HEK293 (cell line): ENCODE results near the gene KPNA4.
A peak's percentile ranks its signal among the peaks of the same experiment; 100 is the strongest.

Source experiments
- GLI4 ChIP-seq: fragments of 450-650 bp; formaldehyde crosslinking; IDR thresholded peaks from 2 replicates; pipeline ENCODE4 v1.5.1; 2016; ENCODE audit warnings: missing biosample characterization, missing genetic modification characterization
- HOXC10 ChIP-seq: sonication (generic); formaldehyde crosslinking; IDR thresholded peaks from 2 replicates; pipeline ENCODE4 v1.8.1; 2023; ENCODE audit warnings: mild to moderate bottlenecking, missing genetic modification reagents
- KLF1 ChIP-seq: fragments of 450-650 bp; formaldehyde crosslinking; IDR thresholded peaks from 2 replicates; pipeline ENCODE4 v1.5.1; 2016; ENCODE audit warnings: missing biosample characterization, missing genetic modification characterization
- MYNN ChIP-seq: fragments of 450-650 bp; formaldehyde crosslinking; IDR thresholded peaks from 2 replicates; pipeline ENCODE4 v1.5.1; 2016; ENCODE audit warnings: missing biosample characterization, missing genetic modification characterization, borderline replicate concordance
- ZNF146 ChIP-seq: fragments of 450-650 bp; formaldehyde crosslinking; IDR thresholded peaks from 2 replicates; pipeline ENCODE4 v1.5.1; 2016; ENCODE audit warnings: missing biosample characterization, missing genetic modification characterization
- ZNF530 ChIP-seq: fragments of 450-650 bp; formaldehyde crosslinking; IDR thresholded peaks from 2 replicates; pipeline ENCODE4 v1.5.1; 2016; ENCODE audit warnings: low read depth, missing biosample characterization, missing genetic modification characterization
- ZNF548 ChIP-seq: fragments of 450-650 bp; formaldehyde crosslinking; IDR thresholded peaks from 2 replicates; pipeline ENCODE4 v1.5.1; 2016; ENCODE audit warnings: missing biosample characterization, missing genetic modification characterization
- ZNF549 ChIP-seq: fragments of 450-650 bp; IDR thresholded peaks from 2 replicates; pipeline ENCODE4 v1.5.1; 2018; ENCODE audit warnings: missing biosample characterization, missing genetic modification characterization, mild to moderate bottlenecking, inconsistent platforms, moderate library complexity
- ZXDB ChIP-seq: fragments of 450-650 bp; formaldehyde crosslinking; IDR thresholded peaks from 2 replicates; pipeline ENCODE4 v1.5.1; 2016; ENCODE audit warnings: missing biosample characterization, missing genetic modification characterization
- TF ChIP-seq, protein P1 (sequence below): fragments of 450-650 bp; formaldehyde crosslinking; IDR thresholded peaks from 2 replicates; pipeline ENCODE4 v1.5.1; 2016; ENCODE audit warnings: missing biosample characterization, missing genetic modification characterization
- TF ChIP-seq, protein P2 (sequence below): fragments of 450-650 bp; formaldehyde crosslinking; IDR thresholded peaks from 2 replicates; pipeline ENCODE4 v1.5.1; 2016; ENCODE audit warnings: missing biosample characterization, missing genetic modification characterization, low read depth

DNA sequence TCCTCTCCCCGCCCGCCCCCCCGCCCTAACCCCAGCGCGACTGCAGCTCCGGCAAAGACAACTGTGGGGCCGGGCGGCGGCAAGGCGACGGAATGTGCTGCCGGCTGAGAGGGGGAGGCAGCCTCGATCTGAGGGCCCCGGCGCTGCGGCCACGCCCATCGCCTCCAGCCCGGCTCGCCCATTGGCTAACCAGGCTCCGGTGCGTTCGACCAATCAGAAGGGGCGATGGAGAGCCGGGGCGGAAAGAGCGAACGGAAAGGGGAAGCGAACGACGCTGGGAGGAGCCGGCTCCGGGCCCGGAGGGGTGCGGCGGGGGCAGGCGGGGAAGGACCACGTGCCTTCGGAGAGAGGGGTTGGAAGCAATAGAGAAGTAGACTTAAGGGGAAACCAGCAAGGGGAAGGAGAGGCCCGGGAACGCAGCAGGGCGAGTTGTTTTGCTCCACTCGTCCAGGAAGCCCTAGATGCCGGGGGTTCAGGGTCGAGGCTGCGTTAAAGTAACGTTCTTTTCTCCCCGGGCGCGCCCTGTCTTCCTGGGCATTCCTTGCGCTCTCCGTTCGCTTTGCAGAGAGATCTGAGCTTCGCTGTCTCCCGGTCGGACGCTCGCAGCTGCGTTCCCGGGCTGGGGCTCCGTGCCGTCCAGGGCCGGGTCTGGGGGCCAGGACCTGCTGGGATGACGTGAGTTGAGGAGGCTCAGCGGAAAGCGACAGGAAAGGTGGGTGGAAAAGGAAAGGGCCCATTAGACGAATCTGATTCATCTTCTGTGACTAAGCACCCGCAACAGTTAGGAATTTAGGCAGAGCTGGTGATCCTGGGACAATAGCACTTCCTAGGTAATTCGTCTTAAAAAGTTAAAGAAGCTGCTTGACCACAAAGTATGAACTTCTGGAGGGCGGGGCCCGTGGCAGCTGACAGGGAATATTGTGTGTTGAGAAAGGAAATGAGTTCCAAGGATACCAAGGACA lies at the start of gene KPNA4:
- TF ChIP-seq ZNF530: no peak
- TF ChIP-seq ZXDB (tag by site-specific recombination): peak; percentile 67
- TF ChIP-seq, protein P1, sequence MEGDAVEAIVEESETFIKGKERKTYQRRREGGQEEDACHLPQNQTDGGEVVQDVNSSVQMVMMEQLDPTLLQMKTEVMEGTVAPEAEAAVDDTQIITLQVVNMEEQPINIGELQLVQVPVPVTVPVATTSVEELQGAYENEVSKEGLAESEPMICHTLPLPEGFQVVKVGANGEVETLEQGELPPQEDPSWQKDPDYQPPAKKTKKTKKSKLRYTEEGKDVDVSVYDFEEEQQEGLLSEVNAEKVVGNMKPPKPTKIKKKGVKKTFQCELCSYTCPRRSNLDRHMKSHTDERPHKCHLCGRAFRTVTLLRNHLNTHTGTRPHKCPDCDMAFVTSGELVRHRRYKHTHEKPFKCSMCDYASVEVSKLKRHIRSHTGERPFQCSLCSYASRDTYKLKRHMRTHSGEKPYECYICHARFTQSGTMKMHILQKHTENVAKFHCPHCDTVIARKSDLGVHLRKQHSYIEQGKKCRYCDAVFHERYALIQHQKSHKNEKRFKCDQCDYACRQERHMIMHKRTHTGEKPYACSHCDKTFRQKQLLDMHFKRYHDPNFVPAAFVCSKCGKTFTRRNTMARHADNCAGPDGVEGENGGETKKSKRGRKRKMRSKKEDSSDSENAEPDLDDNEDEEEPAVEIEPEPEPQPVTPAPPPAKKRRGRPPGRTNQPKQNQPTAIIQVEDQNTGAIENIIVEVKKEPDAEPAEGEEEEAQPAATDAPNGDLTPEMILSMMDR (tag by site-specific recombination): no peak
- TF ChIP-seq GLI4 (tag by site-specific recombination): 0 out of 2 replicates have a peak, but pooled peaks have one; percentile 39
- TF ChIP-seq, protein P2, sequence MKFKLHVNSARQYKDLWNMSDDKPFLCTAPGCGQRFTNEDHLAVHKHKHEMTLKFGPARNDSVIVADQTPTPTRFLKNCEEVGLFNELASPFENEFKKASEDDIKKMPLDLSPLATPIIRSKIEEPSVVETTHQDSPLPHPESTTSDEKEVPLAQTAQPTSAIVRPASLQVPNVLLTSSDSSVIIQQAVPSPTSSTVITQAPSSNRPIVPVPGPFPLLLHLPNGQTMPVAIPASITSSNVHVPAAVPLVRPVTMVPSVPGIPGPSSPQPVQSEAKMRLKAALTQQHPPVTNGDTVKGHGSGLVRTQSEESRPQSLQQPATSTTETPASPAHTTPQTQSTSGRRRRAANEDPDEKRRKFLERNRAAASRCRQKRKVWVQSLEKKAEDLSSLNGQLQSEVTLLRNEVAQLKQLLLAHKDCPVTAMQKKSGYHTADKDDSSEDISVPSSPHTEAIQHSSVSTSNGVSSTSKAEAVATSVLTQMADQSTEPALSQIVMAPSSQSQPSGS (tag by site-specific recombination): peak; percentile 29; the same call in 1 of the 2 replicates
- TF ChIP-seq ZNF549: no peak
- TF ChIP-seq MYNN (tag by site-specific recombination): no peak
- TF ChIP-seq ZNF146 (tag by site-specific recombination): no peak
- no peak for TF ChIP-seq HOXC10 (CRISPR knock-in tag)
- no peak; the same call in 1 of the 2 replicates for TF ChIP-seq KLF1 (tag by site-specific recombination)
- TF ChIP-seq ZNF548 (tag by site-specific recombination): no peak
